ENCODE results near the gene HACL1. TPM values are rescaled to one million over a fixed set of nuclear protein-coding genes. Genes with fewer than 3 reads are reported as not detected.

The HACL1 gene
- total RNA-seq, 6 experiments from 2014 or later, result 28.9 to 37.4 (median 32.9) TPM

DNA sequence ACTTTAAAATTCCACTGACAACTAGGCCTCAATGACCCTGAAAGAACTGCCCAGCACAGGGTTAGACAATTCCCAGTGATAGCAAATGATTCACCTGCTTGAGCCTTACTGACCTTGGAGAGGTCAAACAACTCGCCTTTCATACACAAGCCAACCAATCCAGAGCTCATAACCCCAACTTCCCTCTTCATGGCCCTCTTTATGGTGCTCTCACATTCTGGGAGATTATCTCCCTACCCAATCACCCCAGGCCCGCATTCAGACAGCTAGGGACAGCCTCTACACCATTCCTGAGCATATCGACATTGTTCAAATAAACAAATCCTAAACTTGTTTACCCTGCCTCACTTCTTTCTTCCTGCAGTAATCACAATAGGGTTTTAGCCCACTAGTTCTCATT lies 47.6 kb downstream of the HACL1 start:
- ATAC-seq (peak; percentile 67 to 73 (median 73)), DNase-seq (no peak)
- peak overlapping the region in 1 of 3 donors; percentile 58 for H3K27ac ChIP-seq
- H3K4me3 ChIP-seq, result no peak overlapping the region
- H3K9me3 ChIP-seq, result no peaks in the 10 kb centered on the region
- no peaks in the 10 kb centered on the region for H3K36me3 ChIP-seq
- no peak for TF ChIP-seq POLR2A (IDR thresholded peaks at IDR 0.05)
- TF ChIP-seq, protein P1, sequence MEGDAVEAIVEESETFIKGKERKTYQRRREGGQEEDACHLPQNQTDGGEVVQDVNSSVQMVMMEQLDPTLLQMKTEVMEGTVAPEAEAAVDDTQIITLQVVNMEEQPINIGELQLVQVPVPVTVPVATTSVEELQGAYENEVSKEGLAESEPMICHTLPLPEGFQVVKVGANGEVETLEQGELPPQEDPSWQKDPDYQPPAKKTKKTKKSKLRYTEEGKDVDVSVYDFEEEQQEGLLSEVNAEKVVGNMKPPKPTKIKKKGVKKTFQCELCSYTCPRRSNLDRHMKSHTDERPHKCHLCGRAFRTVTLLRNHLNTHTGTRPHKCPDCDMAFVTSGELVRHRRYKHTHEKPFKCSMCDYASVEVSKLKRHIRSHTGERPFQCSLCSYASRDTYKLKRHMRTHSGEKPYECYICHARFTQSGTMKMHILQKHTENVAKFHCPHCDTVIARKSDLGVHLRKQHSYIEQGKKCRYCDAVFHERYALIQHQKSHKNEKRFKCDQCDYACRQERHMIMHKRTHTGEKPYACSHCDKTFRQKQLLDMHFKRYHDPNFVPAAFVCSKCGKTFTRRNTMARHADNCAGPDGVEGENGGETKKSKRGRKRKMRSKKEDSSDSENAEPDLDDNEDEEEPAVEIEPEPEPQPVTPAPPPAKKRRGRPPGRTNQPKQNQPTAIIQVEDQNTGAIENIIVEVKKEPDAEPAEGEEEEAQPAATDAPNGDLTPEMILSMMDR (IDR thresholded peaks at IDR 0.05), result no peak
- intact Hi-C loops (cut with DNase I), result loop anchor here in 1 of 2 donors (10.0 kb wide), 1 partner anchor 119 kb away; no protein-coding TSS in a partner anchor
- WGBS (ENCODE audit: insufficient coverage, low coverage, low lambda C conversion rate, missing lambda C conversion rate), result 40% methylated on average over 3 of the region's 3 CpGs
- no peaks in the 10 kb centered on the region for H3K27me3 ChIP-seq
- peaks cover 0 to 32% (median 3%) of the 10 kb centered on the region in 4 donors for H3K4me1 ChIP-seq

DNA sequence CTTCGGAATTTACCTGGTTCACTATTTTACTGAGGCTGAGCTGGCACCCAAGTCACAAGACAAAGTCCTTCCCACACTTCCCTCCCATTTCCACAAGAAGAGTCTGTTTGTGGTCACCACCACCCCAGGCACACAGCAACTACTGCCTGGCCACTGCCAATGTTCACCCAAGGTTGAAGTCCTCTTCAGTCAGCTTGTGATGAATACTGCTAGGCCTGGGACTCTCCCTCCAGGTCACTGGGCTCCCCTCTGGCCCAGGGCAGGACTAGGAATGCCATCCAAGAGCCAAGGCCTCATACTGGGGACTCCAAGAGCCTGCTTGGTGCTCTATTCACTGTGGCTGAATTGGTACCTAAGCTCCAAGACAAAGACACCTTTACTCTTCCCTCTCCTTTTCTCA lies 49.5 kb downstream of the HACL1 start:
- Histone ChIP-seq H3K27ac (no peak overlapping the region), H3K36me3 (no peaks in the 10 kb centered on the region), H3K27me3 (no peaks in the 10 kb centered on the region), H3K4me1 (peaks cover 0 to 21% (median 3%) of the 10 kb centered on the region in 4 donors), H3K4me3 (no peak overlapping the region), H3K9me3 (no peaks in the 10 kb centered on the region)
- 86% methylated on average over 1 of the region's 1 CpG for WGBS (ENCODE audit: insufficient coverage, low coverage, low lambda C conversion rate, missing lambda C conversion rate)
- ATAC-seq (peak in 1 of 4 donors; percentile 51), DNase-seq (no peak)
- intact Hi-C loops (cut with DNase I), result loop anchor here in 1 of 2 donors (10.0 kb wide), 1 partner anchor 117 kb away; no protein-coding TSS in a partner anchor
- TF ChIP-seq POLR2A (IDR thresholded peaks at IDR 0.05), result no peak
- TF ChIP-seq, protein P1 (IDR thresholded peaks at IDR 0.05), result no peak

DNA sequence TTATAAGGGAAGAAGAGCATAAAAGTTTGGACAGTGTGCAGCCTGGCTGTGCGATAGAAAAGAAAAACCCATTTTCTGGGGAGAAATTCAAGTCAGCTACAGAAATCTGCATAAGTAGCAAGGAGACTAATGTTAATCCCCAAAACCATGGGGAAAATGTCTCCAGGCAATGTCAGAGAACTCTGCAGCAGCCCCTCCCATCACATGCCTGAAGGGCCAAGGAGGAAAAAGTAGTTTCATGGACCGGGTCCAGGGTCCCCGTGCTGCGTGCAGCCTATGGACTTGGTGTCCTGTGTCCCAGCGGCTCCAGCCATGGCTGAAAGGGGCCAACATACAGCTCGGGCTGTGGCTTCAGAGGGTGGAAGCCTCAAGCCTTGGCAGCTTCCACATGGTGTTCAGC lies 51.5 kb downstream of the HACL1 start:
- Histone ChIP-seq H3K36me3 (no peaks in the 10 kb centered on the region), H3K27me3 (no peaks in the 10 kb centered on the region), H3K27ac (no peak overlapping the region), H3K9me3 (no peaks in the 10 kb centered on the region), H3K4me1 (peaks cover 0 to 20% (median 3%) of the 10 kb centered on the region in 4 donors), H3K4me3 (no peak overlapping the region)
- DNase-seq (no peak), ATAC-seq (no peak)
- WGBS (ENCODE audit: insufficient coverage, low coverage, low lambda C conversion rate, missing lambda C conversion rate), result 78% methylated on average over 1 of the region's 6 CpGs
- TF ChIP-seq, protein P1 (IDR thresholded peaks at IDR 0.05), result no peak
- TF ChIP-seq POLR2A (IDR thresholded peaks at IDR 0.05), result no peak
- intact Hi-C loops (cut with DNase I), result loop anchor here in 1 of 2 donors (10.0 kb wide), 1 partner anchor 115 kb away; no protein-coding TSS in a partner anchor

DNA sequence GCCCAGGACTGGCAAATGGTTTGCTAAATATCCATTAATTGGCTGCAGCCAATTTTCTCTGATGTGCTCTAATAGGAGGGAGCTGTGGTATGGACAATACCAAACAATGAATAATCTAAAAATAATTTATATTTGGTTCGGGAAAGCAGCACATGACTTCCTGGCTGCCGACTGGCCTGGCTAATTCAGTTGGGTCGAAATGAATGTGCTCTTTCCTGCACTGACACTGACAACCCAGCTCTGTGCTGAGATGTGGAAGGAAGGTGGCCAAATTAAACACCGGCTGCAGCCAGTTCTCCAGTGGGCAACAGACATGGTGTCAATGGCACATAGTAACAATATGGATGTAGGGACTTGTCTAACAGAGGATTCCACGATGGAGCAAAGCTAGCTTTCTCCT lies 58.8 kb downstream of the HACL1 start:
- Histone ChIP-seq H3K4me1 (peaks cover 0 to 9% (median 0%) of the 10 kb centered on the region in 4 donors), H3K9me3 (no peaks in the 10 kb centered on the region), H3K4me3 (no peak overlapping the region), H3K36me3 (no peaks in the 10 kb centered on the region), H3K27me3 (no peaks in the 10 kb centered on the region), H3K27ac (no peak overlapping the region)
- WGBS (ENCODE audit: insufficient coverage, low coverage, low lambda C conversion rate, missing lambda C conversion rate), result 21% methylated on average over 5 of the region's 5 CpGs
- ATAC-seq, result peak; percentile 76 to 96 (median 88)
- intact Hi-C loops (cut with DNase I), result no loop called here
- peak in 1 of 3 donors; percentile 54 for DNase-seq
- TF ChIP-seq, protein P1 (IDR thresholded peaks at IDR 0.05), result no peak
- no peak for TF ChIP-seq POLR2A (IDR thresholded peaks at IDR 0.05)

Measured in right lobe of liver (tissue), 6 donors.